Measurements from ENCODE around the gene THSD7B. TPM values are rescaled to one million over a fixed set of nuclear protein-coding genes. Genes with fewer than 3 reads are reported as not detected.

Gene THSD7B
- total and polyA plus RNA-seq, 7 donors, result 0.03 to 0.67 (median 0.13) TPM; not detected in 1

DNA sequence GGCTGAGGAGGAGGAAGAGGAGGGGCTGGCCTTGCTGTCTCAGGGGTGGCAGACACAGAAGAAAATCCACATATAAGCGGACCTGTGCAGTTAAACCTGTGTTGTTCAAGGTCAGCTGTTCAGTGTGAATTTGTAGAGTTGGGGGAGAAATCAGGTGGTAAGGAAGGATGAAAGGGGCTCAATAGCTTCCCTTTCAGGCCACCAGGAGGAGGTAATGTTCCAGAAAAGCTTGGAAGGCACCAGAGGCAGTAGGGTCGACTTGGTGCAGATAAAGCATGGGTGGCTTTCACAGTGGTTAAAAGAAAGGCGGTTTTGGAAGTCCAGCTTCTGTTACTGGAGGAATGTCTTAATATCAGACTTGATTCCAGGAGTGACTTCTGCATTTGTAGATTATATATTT, 167.4 kb downstream of the THSD7B start:
- intact Hi-C loops (cut with DNase I), result no loop called here
- TF ChIP-seq, protein P1, sequence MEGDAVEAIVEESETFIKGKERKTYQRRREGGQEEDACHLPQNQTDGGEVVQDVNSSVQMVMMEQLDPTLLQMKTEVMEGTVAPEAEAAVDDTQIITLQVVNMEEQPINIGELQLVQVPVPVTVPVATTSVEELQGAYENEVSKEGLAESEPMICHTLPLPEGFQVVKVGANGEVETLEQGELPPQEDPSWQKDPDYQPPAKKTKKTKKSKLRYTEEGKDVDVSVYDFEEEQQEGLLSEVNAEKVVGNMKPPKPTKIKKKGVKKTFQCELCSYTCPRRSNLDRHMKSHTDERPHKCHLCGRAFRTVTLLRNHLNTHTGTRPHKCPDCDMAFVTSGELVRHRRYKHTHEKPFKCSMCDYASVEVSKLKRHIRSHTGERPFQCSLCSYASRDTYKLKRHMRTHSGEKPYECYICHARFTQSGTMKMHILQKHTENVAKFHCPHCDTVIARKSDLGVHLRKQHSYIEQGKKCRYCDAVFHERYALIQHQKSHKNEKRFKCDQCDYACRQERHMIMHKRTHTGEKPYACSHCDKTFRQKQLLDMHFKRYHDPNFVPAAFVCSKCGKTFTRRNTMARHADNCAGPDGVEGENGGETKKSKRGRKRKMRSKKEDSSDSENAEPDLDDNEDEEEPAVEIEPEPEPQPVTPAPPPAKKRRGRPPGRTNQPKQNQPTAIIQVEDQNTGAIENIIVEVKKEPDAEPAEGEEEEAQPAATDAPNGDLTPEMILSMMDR (IDR thresholded peaks at IDR 0.05), result no peak
- Histone ChIP-seq H3K9me3 (no peaks in the 10 kb centered on the region), H3K4me1 (no peaks in the 10 kb centered on the region), H3K27me3 (ENCODE audit: insufficient read depth in 3 of 3, low read length in 2 of 3) (no peaks in the 10 kb centered on the region), H3K36me3 (ENCODE audit: insufficient read depth in 1 of 2, low read depth in 1 of 2) (no peaks in the 10 kb centered on the region), H3K27ac (no peak overlapping the region), H3K4me3 (no peak overlapping the region)
- ATAC-seq (no peak), DNase-seq (no peak)
- WGBS, 3 donors, result 27 to 38% (median 35%) methylated on average over 3 of the region's 3 CpGs

DNA sequence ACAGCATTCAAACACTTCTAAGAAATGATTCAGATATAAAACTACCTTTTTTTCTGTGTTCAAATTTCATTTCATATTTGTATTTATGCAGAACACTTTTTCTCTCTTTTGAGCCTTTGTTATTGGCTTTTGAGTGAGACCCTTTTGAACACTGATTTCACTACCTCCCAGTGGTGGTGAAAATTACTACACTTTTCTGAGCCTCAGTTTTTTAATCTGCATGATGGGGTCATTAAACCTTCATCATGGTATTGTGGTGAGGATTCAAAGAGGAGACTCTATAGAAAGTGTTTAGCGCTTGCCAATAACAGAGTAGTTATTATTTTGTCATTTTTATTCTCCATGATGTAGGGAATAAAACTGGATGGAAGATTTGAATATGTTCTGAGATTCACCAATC, 169.8 kb downstream of the THSD7B start:
- intact Hi-C loops (cut with DNase I), result no loop called here
- H3K9me3 ChIP-seq, result no peaks in the 10 kb centered on the region
- DNase-seq, result no peak
- no peaks in the 10 kb centered on the region for H3K4me1 ChIP-seq
- H3K27me3 ChIP-seq (ENCODE audit: insufficient read depth in 3 of 3, low read length in 2 of 3), result no peaks in the 10 kb centered on the region
- TF ChIP-seq, protein P1 (IDR thresholded peaks at IDR 0.05), result no peak
- no peak overlapping the region for H3K27ac ChIP-seq
- H3K36me3 ChIP-seq (ENCODE audit: insufficient read depth in 1 of 2, low read depth in 1 of 2), result no peaks in the 10 kb centered on the region
- WGBS, 3 donors, result 88 to 91% (median 88%) methylated on average over 1 of the region's 1 CpG
- H3K4me3 ChIP-seq, result no peak overlapping the region
- no peak for ATAC-seq

DNA sequence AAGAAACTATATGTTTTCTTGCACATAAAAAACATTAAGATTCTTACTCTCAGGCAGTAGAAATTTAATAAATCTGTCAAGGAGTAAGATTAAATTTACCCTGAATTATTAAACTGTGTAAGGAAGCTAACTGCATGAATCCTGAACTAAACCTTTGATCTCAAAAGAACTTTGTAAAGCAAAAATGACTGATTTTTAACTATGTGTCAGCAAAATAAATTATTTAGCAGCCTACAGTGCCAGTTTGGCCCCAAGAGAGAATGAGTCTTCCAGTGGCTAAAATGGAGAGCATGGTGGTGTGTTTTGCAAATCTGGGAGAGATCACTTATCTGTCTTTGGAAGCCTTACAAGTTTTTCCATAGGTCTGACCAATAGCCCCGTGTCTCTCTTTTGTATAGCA, 190.7 kb downstream of the THSD7B start:
- Histone ChIP-seq H3K4me1 (no peaks in the 10 kb centered on the region), H3K4me3 (no peak overlapping the region), H3K36me3 (ENCODE audit: insufficient read depth in 1 of 2, low read depth in 1 of 2) (no peaks in the 10 kb centered on the region), H3K9me3 (no peaks in the 10 kb centered on the region), H3K27me3 (ENCODE audit: insufficient read depth in 3 of 3, low read length in 2 of 3) (no peaks in the 10 kb centered on the region), H3K27ac (no peak overlapping the region)
- 0 to 72% (median 0%) methylated on average over 1 of the region's 1 CpG for WGBS, 3 donors
- TF ChIP-seq, protein P1 (IDR thresholded peaks at IDR 0.05), result no peak
- intact Hi-C loops (cut with DNase I), result no loop called here
- no peak for ATAC-seq
- DNase-seq, result no peak

DNA sequence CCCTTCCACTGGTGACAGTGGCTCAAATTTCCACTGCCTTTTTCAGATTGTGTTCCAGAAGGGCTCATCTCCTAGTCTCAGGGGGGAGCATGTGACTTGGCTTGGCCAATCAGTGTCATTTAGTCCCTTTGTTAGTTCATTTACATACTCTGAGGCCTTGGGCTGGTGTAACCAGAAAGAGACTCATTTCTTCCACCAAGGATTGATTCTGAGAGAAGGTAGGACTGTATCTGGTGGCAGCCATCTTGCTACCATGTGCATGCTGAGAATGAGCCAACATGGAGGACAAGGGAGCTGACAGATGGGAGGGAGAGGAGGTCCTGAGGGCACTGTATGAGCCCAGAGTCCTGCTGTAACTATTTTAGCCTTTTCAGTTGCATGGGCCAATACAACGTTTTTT, 191.7 kb downstream of the THSD7B start:
- WGBS, 3 donors, result 0 to 83% (median 43%) methylated on average over 1 of the region's 1 CpG
- no peaks in the 10 kb centered on the region for H3K9me3 ChIP-seq

More for the DNA sequence above, 191.7 kb downstream of the THSD7B start:
- Histone ChIP-seq H3K4me3 (no peak overlapping the region), H3K27ac (no peak overlapping the region), H3K36me3 (ENCODE audit: insufficient read depth in 1 of 2, low read depth in 1 of 2) (no peaks in the 10 kb centered on the region), H3K4me1 (no peaks in the 10 kb centered on the region), H3K27me3 (ENCODE audit: insufficient read depth in 3 of 3, low read length in 2 of 3) (no peaks in the 10 kb centered on the region)
- intact Hi-C loops (cut with DNase I), result no loop called here
- TF ChIP-seq, protein P1 (IDR thresholded peaks at IDR 0.05), result no peak
- DNase-seq (no peak), ATAC-seq (no peak)
